ENCODE measurements around the gene KCNH1. TPM values are rescaled to one million over a fixed set of nuclear protein-coding genes. Genes with fewer than 3 reads are reported as not detected.
A peak's percentile ranks its signal among the peaks of the same experiment; 100 is the strongest.

KCNH1 gene
- total and polyA plus RNA-seq, 2 donors, result 0.62 to 0.85 TPM

- no peaks in the 10 kb centered on the region for H3K36me3 ChIP-seq (ENCODE audit: control insufficient read depth in 2 of 2, insufficient read depth in 2 of 2, low read length in 1 of 2)
- no peaks in the 10 kb centered on the region for H3K27me3 ChIP-seq (ENCODE audit: control insufficient read depth in 2 of 2, insufficient read depth in 1 of 2, low read length in 1 of 2)
- no peaks in the 10 kb centered on the region for H3K9me3 ChIP-seq (ENCODE audit: control insufficient read depth in 2 of 2, insufficient read depth in 1 of 2, low read length in 1 of 2)
- no peak for DNase-seq (ENCODE audit: low read depth in 6 of 9, low spot score in 9 of 9)
- 93% methylated on average over 3 of the region's 3 CpGs for WGBS
- H3K27ac ChIP-seq (ENCODE audit: low read depth in 1 of 2, low read length in 1 of 2), result no peak overlapping the region
- no peaks in the 10 kb centered on the region for H3K4me1 ChIP-seq (ENCODE audit: control insufficient read depth in 2 of 2, insufficient read depth in 2 of 2, low read length in 2 of 2)
- H3K4me3 ChIP-seq (ENCODE audit: low read length in 2 of 2), result no peak overlapping the region
Measured at GRCh38 chr1:210746024-210746731, 387.8 kb downstream of the KCNH1 start.

- WGBS, result 93% methylated on average over 3 of the region's 3 CpGs
- Histone ChIP-seq H3K4me3 (ENCODE audit: low read length in 2 of 2) (no peak overlapping the region), H3K36me3 (ENCODE audit: control insufficient read depth in 2 of 2, insufficient read depth in 2 of 2, low read length in 1 of 2) (no peaks in the 10 kb centered on the region), H3K27me3 (ENCODE audit: control insufficient read depth in 2 of 2, insufficient read depth in 1 of 2, low read length in 1 of 2) (no peaks in the 10 kb centered on the region), H3K27ac (ENCODE audit: low read depth in 1 of 2, low read length in 1 of 2) (no peak overlapping the region), H3K9me3 (ENCODE audit: control insufficient read depth in 2 of 2, insufficient read depth in 1 of 2, low read length in 1 of 2) (no peaks in the 10 kb centered on the region), H3K4me1 (ENCODE audit: control insufficient read depth in 2 of 2, insufficient read depth in 2 of 2, low read length in 2 of 2) (no peaks in the 10 kb centered on the region)
- DNase-seq (ENCODE audit: low read depth in 6 of 9, low spot score in 9 of 9), result no peak
Measured at GRCh38 chr1:210743038-210743437, 390.9 kb downstream of the KCNH1 start.

GRCh38 chr1:210741564-210741963 lies 392.4 kb downstream of the KCNH1 start:
- no peaks in the 10 kb centered on the region for H3K36me3 ChIP-seq (ENCODE audit: control insufficient read depth in 2 of 2, insufficient read depth in 2 of 2, low read length in 1 of 2)
- WGBS, result 95% methylated on average over 5 of the region's 5 CpGs
- H3K4me3 ChIP-seq (ENCODE audit: low read length in 2 of 2), result no peak overlapping the region
- H3K27ac ChIP-seq (ENCODE audit: low read depth in 1 of 2, low read length in 1 of 2), result no peak overlapping the region
- no peak for DNase-seq (ENCODE audit: low read depth in 6 of 9, low spot score in 9 of 9)
- no peaks in the 10 kb centered on the region for H3K27me3 ChIP-seq (ENCODE audit: control insufficient read depth in 2 of 2, insufficient read depth in 1 of 2, low read length in 1 of 2)
- no peaks in the 10 kb centered on the region for H3K9me3 ChIP-seq (ENCODE audit: control insufficient read depth in 2 of 2, insufficient read depth in 1 of 2, low read length in 1 of 2)
- H3K4me1 ChIP-seq (ENCODE audit: control insufficient read depth in 2 of 2, insufficient read depth in 2 of 2, low read length in 2 of 2), result no peaks in the 10 kb centered on the region

- no peak overlapping the region for H3K4me3 ChIP-seq (ENCODE audit: low read length in 2 of 2)
- no peaks in the 10 kb centered on the region for H3K36me3 ChIP-seq (ENCODE audit: control insufficient read depth in 2 of 2, insufficient read depth in 2 of 2, low read length in 1 of 2)
- no peaks in the 10 kb centered on the region for H3K4me1 ChIP-seq (ENCODE audit: control insufficient read depth in 2 of 2, insufficient read depth in 2 of 2, low read length in 2 of 2)
- no peak overlapping the region for H3K27ac ChIP-seq (ENCODE audit: low read depth in 1 of 2, low read length in 1 of 2)
- H3K9me3 ChIP-seq (ENCODE audit: control insufficient read depth in 2 of 2, insufficient read depth in 1 of 2, low read length in 1 of 2), result no peaks in the 10 kb centered on the region
- 73% methylated on average over 1 of the region's 1 CpG for whole genome bisulfite sequencing
- peak in 1 of 9 donors; percentile 4 for DNase-seq (ENCODE audit: low read depth in 6 of 9, low spot score in 9 of 9)
- no peaks in the 10 kb centered on the region for H3K27me3 ChIP-seq (ENCODE audit: control insufficient read depth in 2 of 2, insufficient read depth in 1 of 2, low read length in 1 of 2)
Measured at GRCh38 chr1:210739627-210740026, 394.3 kb downstream of the KCNH1 start.

DNA sequence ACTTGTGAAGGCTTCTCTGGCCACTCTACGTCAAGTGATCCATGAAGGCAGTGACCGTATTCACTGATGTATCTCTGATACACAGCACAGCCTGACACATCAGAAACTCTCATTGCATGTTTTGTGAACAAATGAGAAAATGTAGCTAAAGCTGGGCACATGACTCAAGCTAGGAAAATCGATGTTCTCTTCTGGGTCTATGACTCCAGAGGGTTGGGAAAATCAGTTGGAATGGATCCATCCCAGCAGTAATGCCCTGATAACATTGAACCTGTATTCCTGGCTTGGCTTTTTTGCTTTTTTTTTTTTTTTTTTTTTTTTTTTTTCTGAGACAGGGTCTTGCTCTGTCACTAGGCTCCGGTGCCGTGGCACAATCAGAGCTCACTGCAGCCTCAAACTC lies 395.7 kb downstream of the KCNH1 start:
- H3K27ac ChIP-seq (ENCODE audit: low read depth in 1 of 2, low read length in 1 of 2), result no peak overlapping the region
- WGBS, result 95% methylated on average over 5 of the region's 5 CpGs
- H3K4me3 ChIP-seq (ENCODE audit: low read length in 2 of 2), result no peak overlapping the region
- H3K4me1 ChIP-seq (ENCODE audit: control insufficient read depth in 2 of 2, insufficient read depth in 2 of 2, low read length in 2 of 2), result no peaks in the 10 kb centered on the region
- no peaks in the 10 kb centered on the region for H3K27me3 ChIP-seq (ENCODE audit: control insufficient read depth in 2 of 2, insufficient read depth in 1 of 2, low read length in 1 of 2)
- DNase-seq (ENCODE audit: low read depth in 6 of 9, low spot score in 9 of 9), result no peak
- no peaks in the 10 kb centered on the region for H3K9me3 ChIP-seq (ENCODE audit: control insufficient read depth in 2 of 2, insufficient read depth in 1 of 2, low read length in 1 of 2)
- no peaks in the 10 kb centered on the region for H3K36me3 ChIP-seq (ENCODE audit: control insufficient read depth in 2 of 2, insufficient read depth in 2 of 2, low read length in 1 of 2)

GRCh38 chr1:210736713-210737112 lies 397.2 kb downstream of the KCNH1 start:
- H3K4me3 ChIP-seq (ENCODE audit: low read length in 2 of 2), result no peak overlapping the region

DNA sequence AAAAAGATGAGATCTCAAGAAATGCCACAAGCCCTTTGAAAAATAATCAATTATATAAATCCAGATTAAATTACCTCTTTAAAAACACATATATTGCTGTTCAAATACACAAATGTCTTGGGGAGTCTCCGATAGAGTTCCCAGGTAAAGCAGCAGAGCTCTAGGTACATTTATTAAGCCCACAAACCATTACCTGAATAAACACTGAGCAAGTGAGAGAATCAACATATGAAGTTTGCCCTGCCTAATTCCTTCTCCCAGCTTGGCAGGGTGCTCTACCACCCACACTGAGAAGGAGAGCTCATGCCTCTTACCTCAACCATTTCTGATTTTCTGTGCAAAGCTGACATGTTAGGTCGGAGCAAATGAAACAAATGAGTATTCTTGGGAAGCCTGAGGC lies 402.4 kb downstream of the KCNH1 start:
- no peaks in the 10 kb centered on the region for H3K27me3 ChIP-seq (ENCODE audit: control insufficient read depth in 2 of 2, insufficient read depth in 1 of 2, low read length in 1 of 2)
- H3K27ac ChIP-seq (ENCODE audit: low read depth in 1 of 2, low read length in 1 of 2), result no peak overlapping the region
- DNase-seq (ENCODE audit: low read depth in 6 of 9, low spot score in 9 of 9), result no peak
- WGBS, result 98% methylated on average over 2 of the region's 2 CpGs
- H3K4me3 ChIP-seq (ENCODE audit: low read length in 2 of 2), result no peak overlapping the region
- no peaks in the 10 kb centered on the region for H3K36me3 ChIP-seq (ENCODE audit: control insufficient read depth in 2 of 2, insufficient read depth in 2 of 2, low read length in 1 of 2)
- H3K9me3 ChIP-seq (ENCODE audit: control insufficient read depth in 2 of 2, insufficient read depth in 1 of 2, low read length in 1 of 2), result no peaks in the 10 kb centered on the region
- H3K4me1 ChIP-seq (ENCODE audit: control insufficient read depth in 2 of 2, insufficient read depth in 2 of 2, low read length in 2 of 2), result no peaks in the 10 kb centered on the region

More at GRCh38 chr1:210736713-210737112, 397.2 kb downstream of the KCNH1 start:
- Histone ChIP-seq H3K27ac (ENCODE audit: low read depth in 1 of 2, low read length in 1 of 2) (no peak overlapping the region), H3K36me3 (ENCODE audit: control insufficient read depth in 2 of 2, insufficient read depth in 2 of 2, low read length in 1 of 2) (no peaks in the 10 kb centered on the region), H3K9me3 (ENCODE audit: control insufficient read depth in 2 of 2, insufficient read depth in 1 of 2, low read length in 1 of 2) (no peaks in the 10 kb centered on the region), H3K4me1 (ENCODE audit: control insufficient read depth in 2 of 2, insufficient read depth in 2 of 2, low read length in 2 of 2) (no peaks in the 10 kb centered on the region), H3K27me3 (ENCODE audit: control insufficient read depth in 2 of 2, insufficient read depth in 1 of 2, low read length in 1 of 2) (no peaks in the 10 kb centered on the region)
- 57% methylated on average over 3 of the region's 3 CpGs for WGBS
- no peak for DNase-seq (ENCODE audit: low read depth in 6 of 9, low spot score in 9 of 9)

GRCh38 chr1:210731193-210731592 lies 402.8 kb downstream of the KCNH1 start:
- Histone ChIP-seq H3K4me3 (ENCODE audit: low read length in 2 of 2) (no peak overlapping the region), H3K27ac (ENCODE audit: low read depth in 1 of 2, low read length in 1 of 2) (no peak overlapping the region), H3K36me3 (ENCODE audit: control insufficient read depth in 2 of 2, insufficient read depth in 2 of 2, low read length in 1 of 2) (no peaks in the 10 kb centered on the region), H3K9me3 (ENCODE audit: control insufficient read depth in 2 of 2, insufficient read depth in 1 of 2, low read length in 1 of 2) (no peaks in the 10 kb centered on the region), H3K27me3 (ENCODE audit: control insufficient read depth in 2 of 2, insufficient read depth in 1 of 2, low read length in 1 of 2) (no peaks in the 10 kb centered on the region), H3K4me1 (ENCODE audit: control insufficient read depth in 2 of 2, insufficient read depth in 2 of 2, low read length in 2 of 2) (no peaks in the 10 kb centered on the region)
- DNase-seq (ENCODE audit: low read depth in 6 of 9, low spot score in 9 of 9), result no peak
- WGBS, result 96% methylated on average over 2 of the region's 2 CpGs

DNA sequence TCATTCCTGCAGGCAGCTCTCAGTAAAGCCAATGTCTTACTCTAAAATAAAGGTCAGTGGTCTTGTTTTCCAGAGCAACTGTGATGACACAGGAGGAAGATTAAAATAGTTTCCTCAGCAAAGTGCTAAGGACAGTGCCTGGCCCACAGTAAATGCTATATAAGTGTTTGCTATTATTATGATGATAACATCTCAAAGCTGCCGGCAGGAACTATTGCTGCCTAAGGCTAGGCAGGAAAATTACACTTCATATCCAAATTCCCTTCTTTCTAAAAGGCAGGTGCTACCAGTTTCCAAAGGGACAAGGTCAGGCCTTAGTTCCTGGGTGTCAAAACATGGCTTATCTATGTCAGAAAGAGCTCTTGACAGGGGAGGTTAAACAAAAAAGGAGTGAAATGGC lies 403.9 kb downstream of the KCNH1 start:
- no peak overlapping the region for H3K4me3 ChIP-seq (ENCODE audit: low read length in 2 of 2)
- H3K36me3 ChIP-seq (ENCODE audit: control insufficient read depth in 2 of 2, insufficient read depth in 2 of 2, low read length in 1 of 2), result no peaks in the 10 kb centered on the region
- H3K9me3 ChIP-seq (ENCODE audit: control insufficient read depth in 2 of 2, insufficient read depth in 1 of 2, low read length in 1 of 2), result no peaks in the 10 kb centered on the region
- no peaks in the 10 kb centered on the region for H3K4me1 ChIP-seq (ENCODE audit: control insufficient read depth in 2 of 2, insufficient read depth in 2 of 2, low read length in 2 of 2)
- WGBS, result 67% methylated on average over 1 of the region's 1 CpG
- H3K27me3 ChIP-seq (ENCODE audit: control insufficient read depth in 2 of 2, insufficient read depth in 1 of 2, low read length in 1 of 2), result no peaks in the 10 kb centered on the region
- no peak overlapping the region for H3K27ac ChIP-seq (ENCODE audit: low read depth in 1 of 2, low read length in 1 of 2)
- DNase-seq (ENCODE audit: low read depth in 6 of 9, low spot score in 9 of 9), result no peak
